ENCODE measurements around the gene ARFGEF2. TPM values are rescaled to one million over a fixed set of nuclear protein-coding genes. Genes with fewer than 3 reads are reported as not detected.

ARFGEF2 gene
- total RNA-seq, result 10 to 100 TPM; 16.3 to 23.9 (median 19.3) TPM
- polyA plus RNA-seq, result 10 to 100 TPM in 1 of 2 donors, 1 to 10 TPM in 1; 9.1 to 12.4 TPM
- long read RNA-seq, donor 1, partial matches to known transcripts, result 3 of 16 reads
- long read RNA-seq, donor 1, other reads (novel, unspliced or antisense), result 13 of 16 reads
- long read RNA-seq, donor 2, result 0 reads
- long read RNA-seq, donor 3, full-length matches to known transcripts, result 3 of 19 reads
- long read RNA-seq, donor 3, partial matches to known transcripts, result 5 of 19 reads
- long read RNA-seq, donor 3, other reads (novel, unspliced or antisense), result 11 of 19 reads

DNA sequence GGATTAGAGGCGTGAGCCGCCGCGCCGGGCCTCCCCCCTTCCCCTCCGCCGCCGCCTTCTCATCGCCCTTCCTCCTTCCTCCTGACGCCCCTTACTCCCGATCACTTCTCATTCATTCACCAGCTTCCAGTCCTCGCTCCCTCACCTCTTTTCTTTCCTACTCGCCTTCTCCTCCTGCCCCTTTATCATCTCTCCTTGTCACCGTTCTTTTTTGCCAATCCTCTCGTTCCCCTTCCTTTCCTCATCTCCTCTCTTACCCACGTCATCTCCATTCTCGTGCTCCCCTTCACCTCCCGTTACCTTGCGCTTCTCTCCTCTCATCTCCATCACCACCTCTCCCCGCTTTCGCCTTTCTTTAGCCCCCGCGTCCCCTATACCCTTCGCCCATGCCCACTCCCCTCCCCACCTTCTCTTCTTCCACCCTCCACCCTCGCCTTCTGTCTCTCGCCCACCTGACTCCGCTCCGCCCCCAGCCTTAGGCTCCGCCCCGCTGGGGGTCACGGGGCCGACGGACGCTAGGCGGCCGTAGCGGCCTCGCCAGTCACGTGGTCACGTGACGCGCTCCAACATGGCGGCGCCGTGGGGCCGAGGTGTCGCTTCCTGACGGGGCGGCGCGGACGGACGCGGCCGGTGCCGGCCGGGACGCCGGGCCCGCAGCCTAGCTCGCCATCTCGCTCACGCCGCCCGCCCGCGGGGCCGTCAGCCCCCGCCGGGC, at the start of gene ARFGEF2:
ARFGEF2 (plus strand) TSS at position 544 of the 715 bp plus-strand sequence. CDS start 179 bp downstream, outside the sequence.
- Histone ChIP-seq H3K4me1 (ENCODE audit: insufficient read depth) (peaks cover 3% of the 10 kb centered on the region), H3K9me3 (no peaks in the 10 kb centered on the region), H3K4me3 (peak within 1 kb of the TSS; percentile 84), H3K36me3 (no peaks in the 10 kb centered on the region), H3K27me3 (no peaks in the 10 kb centered on the region), H3K27ac (peak within 1 kb of the TSS; percentile 92 to 93)
- TF ChIP-seq, protein P1, sequence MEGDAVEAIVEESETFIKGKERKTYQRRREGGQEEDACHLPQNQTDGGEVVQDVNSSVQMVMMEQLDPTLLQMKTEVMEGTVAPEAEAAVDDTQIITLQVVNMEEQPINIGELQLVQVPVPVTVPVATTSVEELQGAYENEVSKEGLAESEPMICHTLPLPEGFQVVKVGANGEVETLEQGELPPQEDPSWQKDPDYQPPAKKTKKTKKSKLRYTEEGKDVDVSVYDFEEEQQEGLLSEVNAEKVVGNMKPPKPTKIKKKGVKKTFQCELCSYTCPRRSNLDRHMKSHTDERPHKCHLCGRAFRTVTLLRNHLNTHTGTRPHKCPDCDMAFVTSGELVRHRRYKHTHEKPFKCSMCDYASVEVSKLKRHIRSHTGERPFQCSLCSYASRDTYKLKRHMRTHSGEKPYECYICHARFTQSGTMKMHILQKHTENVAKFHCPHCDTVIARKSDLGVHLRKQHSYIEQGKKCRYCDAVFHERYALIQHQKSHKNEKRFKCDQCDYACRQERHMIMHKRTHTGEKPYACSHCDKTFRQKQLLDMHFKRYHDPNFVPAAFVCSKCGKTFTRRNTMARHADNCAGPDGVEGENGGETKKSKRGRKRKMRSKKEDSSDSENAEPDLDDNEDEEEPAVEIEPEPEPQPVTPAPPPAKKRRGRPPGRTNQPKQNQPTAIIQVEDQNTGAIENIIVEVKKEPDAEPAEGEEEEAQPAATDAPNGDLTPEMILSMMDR (IDR thresholded peaks at IDR 0.05), result no peak
- TF ChIP-seq POLR2A (IDR thresholded peaks at IDR 0.05), result peak; percentile 93
- intact Hi-C loops (cut with DNase I), result no loop called here
- peak; percentile 92 to 96 (median 94) for DNase-seq
- WGBS, 3 donors, result 0 to 1% (median 1%) methylated on average over 45 to 70 of the region's 70 CpGs

DNA sequence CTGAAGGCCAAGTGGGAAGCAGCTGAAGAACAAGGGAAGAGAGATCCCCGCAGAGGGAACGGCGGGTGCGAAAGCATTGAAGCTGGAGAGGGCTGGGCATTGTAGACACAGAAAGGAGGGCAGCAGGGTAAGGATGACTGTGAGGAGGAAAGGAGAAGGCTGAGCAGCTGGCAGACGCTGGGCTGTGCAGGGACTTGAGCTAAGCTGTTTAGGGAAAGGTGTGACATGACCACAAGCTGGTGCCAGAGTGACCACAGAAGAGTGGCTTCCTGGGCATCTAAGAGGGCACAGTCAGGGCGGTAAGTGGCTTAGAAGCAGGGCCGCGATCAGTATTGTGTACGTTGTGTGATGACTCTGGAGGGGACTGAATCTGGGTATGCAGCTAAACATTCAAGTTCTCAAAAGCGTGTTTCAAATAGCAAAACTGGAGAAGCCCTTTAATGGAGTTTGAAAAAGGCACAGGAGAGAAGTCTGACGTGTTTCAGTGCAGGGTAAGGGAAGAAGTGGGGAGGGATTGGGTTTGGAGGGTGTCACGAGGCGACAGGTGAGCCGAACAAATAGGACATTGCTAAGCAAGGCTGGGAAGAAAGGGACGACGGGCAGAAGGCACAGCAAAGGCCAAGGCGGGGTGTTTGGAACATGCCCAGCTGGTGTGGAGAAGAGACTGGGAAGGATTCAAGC, 46.1 kb upstream of the ARFGEF2 start:
- TF ChIP-seq POLR2A (IDR thresholded peaks at IDR 0.05) (no peak), EP300 (IDR thresholded peaks at IDR 0.05) (no peak)
- TF ChIP-seq, protein P1 (IDR thresholded peaks at IDR 0.05), result no peak
- WGBS, 3 donors, result 85 to 89% (median 86%) methylated on average over 17 of the region's 17 CpGs
- Histone ChIP-seq H3K36me3 (no peaks in the 10 kb centered on the region), H3K27ac (no peak overlapping the region), H3K4me3 (no peak overlapping the region), H3K4me1 (ENCODE audit: insufficient read depth) (no peaks in the 10 kb centered on the region), H3K27me3 (no peaks in the 10 kb centered on the region), H3K9me3 (no peaks in the 10 kb centered on the region)
- intact Hi-C loops (cut with DNase I), result no loop called here
- no peak for DNase-seq

DNA sequence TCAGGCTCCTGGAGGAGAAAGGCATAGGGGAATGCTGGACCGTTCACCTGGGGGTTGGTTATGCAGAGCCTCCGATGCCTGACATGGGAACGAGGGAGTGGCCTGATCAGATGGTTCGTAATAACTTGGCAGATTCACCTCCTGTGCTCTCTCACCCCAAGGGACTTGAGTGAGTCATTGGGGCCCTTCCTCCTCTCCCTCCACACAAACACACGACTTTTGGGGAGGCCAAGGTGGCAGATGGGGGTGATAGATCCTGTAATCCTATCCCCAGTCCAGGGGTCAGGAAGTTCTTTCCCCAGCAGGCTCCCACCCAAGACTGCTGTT, 45.6 kb upstream of the ARFGEF2 start:
- Histone ChIP-seq H3K9me3 (no peaks in the 10 kb centered on the region), H3K27ac (no peak overlapping the region), H3K27me3 (no peaks in the 10 kb centered on the region), H3K36me3 (no peaks in the 10 kb centered on the region), H3K4me1 (ENCODE audit: insufficient read depth) (no peaks in the 10 kb centered on the region), H3K4me3 (no peak overlapping the region)
- TF ChIP-seq, protein P1 (IDR thresholded peaks at IDR 0.05), result no peak
- TF ChIP-seq POLR2A (IDR thresholded peaks at IDR 0.05) (no peak), EP300 (IDR thresholded peaks at IDR 0.05) (no peak)
- intact Hi-C loops (cut with DNase I), result no loop called here
- no peak for DNase-seq
- 56 to 79% (median 65%) methylated on average over 5 of the region's 5 CpGs for WGBS, 3 donors

DNA sequence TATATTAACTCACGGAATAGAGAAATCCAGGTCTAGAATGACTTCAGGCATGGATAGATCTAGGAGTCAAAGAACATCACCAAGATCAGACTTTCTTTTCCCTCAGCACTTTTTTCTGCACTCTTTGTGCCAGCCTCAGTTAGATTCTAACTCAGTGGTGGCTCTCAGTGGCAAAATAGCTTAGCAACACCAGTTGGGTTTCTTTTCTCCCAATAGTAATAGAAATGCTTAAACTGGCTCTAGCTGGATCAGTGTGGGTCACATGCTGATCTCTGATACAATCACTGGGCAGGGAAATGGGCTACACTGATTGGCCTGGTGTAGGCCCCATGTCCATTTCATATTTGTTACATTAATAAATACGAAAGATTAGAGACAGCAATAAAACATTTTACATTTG, 44.2 kb upstream of the ARFGEF2 start:
- Histone ChIP-seq H3K4me1 (ENCODE audit: insufficient read depth) (no peaks in the 10 kb centered on the region), H3K27me3 (no peaks in the 10 kb centered on the region), H3K36me3 (no peaks in the 10 kb centered on the region), H3K4me3 (no peak overlapping the region), H3K27ac (no peak overlapping the region), H3K9me3 (no peaks in the 10 kb centered on the region)
- intact Hi-C loops (cut with DNase I), result no loop called here
- no peak for TF ChIP-seq EP300 (IDR thresholded peaks at IDR 0.05)
- no peak for TF ChIP-seq POLR2A (IDR thresholded peaks at IDR 0.05)
- TF ChIP-seq, protein P1 (IDR thresholded peaks at IDR 0.05), result no peak
- no peak for DNase-seq
- WGBS, 3 donors, result 46 to 71% (median 49%) methylated on average over 2 of the region's 2 CpGs

All from ovary (tissue), 10 donors.